ENCODE results near the gene WWOX. TPM values are rescaled to one million over a fixed set of nuclear protein-coding genes. Genes with fewer than 3 reads are reported as not detected.

The WWOX gene
- total and polyA plus RNA-seq, 3 experiments from 2014 or later = 17.2 to 18.6 (median 18.2) TPM

DNA sequence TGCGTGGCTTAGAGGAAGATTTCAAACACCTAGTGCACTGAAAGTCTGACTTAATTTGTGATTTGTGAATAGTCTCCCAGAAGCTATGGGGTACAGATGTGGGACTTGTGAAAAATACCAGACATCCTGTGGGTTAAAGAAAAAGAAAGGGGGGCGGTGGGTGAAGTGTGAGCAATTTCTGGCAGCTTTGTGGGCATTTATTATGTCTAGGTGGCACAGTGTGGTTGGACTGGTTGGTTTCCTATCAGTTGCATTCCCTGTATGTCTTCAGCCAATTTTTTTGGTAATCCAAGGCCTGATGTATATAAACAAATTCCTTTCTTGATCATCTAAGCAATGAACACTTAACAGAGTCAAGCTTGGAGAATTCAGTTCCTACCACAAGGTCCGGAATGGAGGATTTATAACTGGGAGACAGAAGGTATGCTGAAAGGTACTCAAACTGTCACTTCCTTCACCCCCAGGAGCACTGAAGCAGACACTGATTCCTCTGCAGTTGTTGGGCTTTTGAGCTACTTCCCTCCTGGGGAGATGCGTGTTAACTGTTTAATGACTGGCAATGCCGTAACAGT lies 211.6 kb downstream of the WWOX start:
- Histone ChIP-seq H3K9me3 (ENCODE audit: low read length) (no peaks in the 10 kb centered on the region), H3K27ac (ENCODE audit: low read depth, low read length) (no peak overlapping the region), H3K4me3 (ENCODE audit: low read length) (no peak overlapping the region), H3K27me3 (ENCODE audit: insufficient read depth, low read length, poor library complexity, severe bottlenecking) (no peaks in the 10 kb centered on the region), H3K36me3 (ENCODE audit: insufficient read depth, low read length) (no peaks in the 10 kb centered on the region), H3K4me1 (ENCODE audit: insufficient read depth, low read length) (no peaks in the 10 kb centered on the region)
- Mint-ChIP-seq H3K4me3 (no peak overlapping the region), H3K9me3 (no peaks in the 10 kb centered on the region), H3K4me1 (peaks cover 6 to 18% (median 15%) of the 10 kb centered on the region in 3 donors), H3K27me3 (no peaks in the 10 kb centered on the region), H3K27ac (peak overlapping the region in 4 of 8 donors; percentile 6 to 85 (median 35)), H3K36me3 (peaks cover 0 to 13% (median 0%) of the 10 kb centered on the region in 3 donors)
- DNase-seq = no peak
- CTCF ChIA-PET = no interaction called here
- POLR2A ChIA-PET = no interaction called here

DNA sequence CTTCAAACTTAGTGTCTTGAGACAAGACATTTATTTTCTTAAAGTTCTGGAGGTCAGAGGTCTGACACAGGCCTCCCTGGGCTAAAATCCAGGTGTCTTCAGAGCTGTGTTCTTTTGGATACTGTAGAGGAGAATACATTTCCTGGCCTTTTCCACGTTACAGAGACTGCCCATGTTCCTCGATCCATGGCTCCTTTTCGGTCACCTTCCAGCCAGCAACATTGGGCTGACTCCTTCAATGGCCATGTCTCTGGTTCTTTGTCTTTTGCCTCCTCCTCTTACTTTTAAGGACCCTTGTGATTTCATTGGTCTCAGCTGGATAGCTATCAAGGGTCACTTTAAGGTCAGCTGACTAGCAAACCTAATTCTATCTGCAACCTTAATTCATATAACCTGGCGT lies 212.4 kb downstream of the WWOX start:
- Mint-ChIP-seq H3K4me1 (peaks cover 7 to 18% (median 15%) of the 10 kb centered on the region in 3 donors), H3K27me3 (no peaks in the 10 kb centered on the region), H3K36me3 (peaks cover 0 to 10% (median 3%) of the 10 kb centered on the region in 3 donors), H3K27ac (no peak overlapping the region), H3K9me3 (no peaks in the 10 kb centered on the region), H3K4me3 (no peak overlapping the region)
- ChIA-PET CTCF (no interaction called here), POLR2A (no interaction called here)
- no peaks in the 10 kb centered on the region for H3K9me3 ChIP-seq (ENCODE audit: low read length)
- no peak for DNase-seq
- H3K4me3 ChIP-seq (ENCODE audit: low read length) = no peak overlapping the region
- no peak overlapping the region for H3K27ac ChIP-seq (ENCODE audit: low read depth, low read length)
- no peaks in the 10 kb centered on the region for H3K4me1 ChIP-seq (ENCODE audit: insufficient read depth, low read length)
- H3K36me3 ChIP-seq (ENCODE audit: insufficient read depth, low read length) = no peaks in the 10 kb centered on the region
- H3K27me3 ChIP-seq (ENCODE audit: insufficient read depth, low read length, poor library complexity, severe bottlenecking) = no peaks in the 10 kb centered on the region

DNA sequence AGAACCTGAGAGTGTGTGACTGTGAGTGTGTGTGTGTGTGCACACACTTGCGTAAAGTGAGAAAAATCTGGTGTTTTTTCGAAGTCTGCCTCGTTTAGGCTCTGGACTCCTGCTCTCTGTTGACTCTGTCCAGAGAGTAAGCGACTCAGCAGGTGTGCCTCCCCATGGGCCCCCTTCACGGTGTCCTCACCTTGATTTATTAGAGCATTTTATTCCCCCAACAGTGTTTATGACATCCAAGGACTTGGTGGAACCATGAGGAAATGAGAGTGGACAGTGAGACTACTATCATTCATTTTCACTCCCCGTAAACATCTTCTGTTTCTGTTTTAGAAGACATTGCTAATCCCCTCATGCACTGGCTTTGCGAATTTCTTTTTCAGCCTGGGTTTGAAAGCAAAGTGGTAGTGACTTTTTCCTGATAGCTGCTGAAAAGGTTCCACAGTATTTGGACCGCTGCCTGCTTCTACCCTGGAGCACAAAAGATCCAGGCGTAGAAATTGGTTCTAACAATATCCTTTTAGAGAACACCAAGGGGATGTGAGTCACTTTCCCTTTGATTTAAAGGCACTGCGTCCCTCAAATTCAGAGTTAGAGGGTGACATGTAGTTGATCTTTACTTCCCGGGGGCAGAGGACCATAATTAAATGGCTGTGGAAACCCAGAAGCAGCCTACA lies 218.2 kb downstream of the WWOX start:
- Histone ChIP-seq H3K27ac (ENCODE audit: low read depth, low read length) (no peak overlapping the region), H3K4me3 (ENCODE audit: low read length) (no peak overlapping the region), H3K27me3 (ENCODE audit: insufficient read depth, low read length, poor library complexity, severe bottlenecking) (no peaks in the 10 kb centered on the region), H3K4me1 (ENCODE audit: insufficient read depth, low read length) (no peaks in the 10 kb centered on the region), H3K36me3 (ENCODE audit: insufficient read depth, low read length) (no peaks in the 10 kb centered on the region), H3K9me3 (ENCODE audit: low read length) (no peaks in the 10 kb centered on the region)
- Mint-ChIP-seq H3K4me3 (no peak overlapping the region), H3K36me3 (peaks cover 0 to 10% (median 8%) of the 10 kb centered on the region in 3 donors), H3K9me3 (peaks cover 0 to 1% (median 0%) of the 10 kb centered on the region in 5 donors), H3K27me3 (no peaks in the 10 kb centered on the region), H3K4me1 (peaks cover 0 to 3% (median 0%) of the 10 kb centered on the region in 3 donors), H3K27ac (peak overlapping the region in 1 of 8 donors; percentile 71)
- ChIA-PET CTCF (no interaction called here), POLR2A (no interaction called here)
- DNase-seq = no peak

DNA sequence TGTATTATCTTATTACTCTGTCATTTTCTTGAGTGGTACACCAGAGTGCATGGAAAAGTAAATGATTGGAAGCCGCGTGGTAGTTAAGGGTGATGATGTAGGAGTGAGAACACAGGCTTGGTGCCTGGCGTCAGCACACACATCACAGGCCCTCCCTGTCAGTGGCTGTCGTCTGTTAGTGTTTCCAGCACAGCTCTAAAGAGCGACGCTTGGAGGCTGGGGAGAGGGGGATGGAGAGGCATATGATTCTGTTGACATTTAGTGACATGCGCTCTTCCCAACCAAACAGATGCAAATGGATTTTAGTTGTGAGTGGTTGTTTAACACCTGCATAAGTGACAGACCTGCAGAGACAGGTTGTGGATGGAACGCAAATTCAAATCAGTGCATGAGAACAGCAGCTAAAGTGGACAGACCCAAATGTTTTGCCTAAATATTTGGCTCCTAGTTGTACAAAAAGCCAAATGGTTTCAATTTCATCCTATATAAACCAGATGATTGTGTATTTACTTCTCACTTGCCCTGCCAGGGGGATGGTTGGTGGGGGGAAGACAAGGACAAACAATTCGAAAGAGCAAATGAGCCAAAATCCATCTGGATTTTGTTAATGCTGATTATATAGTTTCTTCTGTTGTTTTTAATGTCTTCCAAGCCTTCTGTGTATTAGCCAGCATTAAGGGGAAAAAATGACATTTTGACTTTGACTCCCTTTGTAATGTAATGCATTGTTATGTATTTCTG lies 222.3 kb downstream of the WWOX start:
- CTCF ChIA-PET = no interaction called here
- no peaks in the 10 kb centered on the region for H3K27me3 Mint-ChIP-seq
- POLR2A ChIA-PET = no interaction called here
- H3K4me1 Mint-ChIP-seq = peaks cover 0 to 2% (median 0%) of the 10 kb centered on the region in 3 donors
- no peaks in the 10 kb centered on the region for H3K9me3 ChIP-seq (ENCODE audit: low read length)
- H3K4me3 Mint-ChIP-seq = no peak overlapping the region
- DNase-seq = no peak
- peaks cover 0 to 6% (median 6%) of the 10 kb centered on the region in 3 donors for H3K36me3 Mint-ChIP-seq
- H3K4me3 ChIP-seq (ENCODE audit: low read length) = no peak overlapping the region
- H3K4me1 ChIP-seq (ENCODE audit: insufficient read depth, low read length) = no peaks in the 10 kb centered on the region
- H3K27me3 ChIP-seq (ENCODE audit: insufficient read depth, low read length, poor library complexity, severe bottlenecking) = no peaks in the 10 kb centered on the region
- H3K9me3 Mint-ChIP-seq = peaks cover 0 to 1% (median 0%) of the 10 kb centered on the region in 5 donors
- no peak overlapping the region for H3K27ac ChIP-seq (ENCODE audit: low read depth, low read length)
- no peaks in the 10 kb centered on the region for H3K36me3 ChIP-seq (ENCODE audit: insufficient read depth, low read length)
- no peak overlapping the region for H3K27ac Mint-ChIP-seq

DNA sequence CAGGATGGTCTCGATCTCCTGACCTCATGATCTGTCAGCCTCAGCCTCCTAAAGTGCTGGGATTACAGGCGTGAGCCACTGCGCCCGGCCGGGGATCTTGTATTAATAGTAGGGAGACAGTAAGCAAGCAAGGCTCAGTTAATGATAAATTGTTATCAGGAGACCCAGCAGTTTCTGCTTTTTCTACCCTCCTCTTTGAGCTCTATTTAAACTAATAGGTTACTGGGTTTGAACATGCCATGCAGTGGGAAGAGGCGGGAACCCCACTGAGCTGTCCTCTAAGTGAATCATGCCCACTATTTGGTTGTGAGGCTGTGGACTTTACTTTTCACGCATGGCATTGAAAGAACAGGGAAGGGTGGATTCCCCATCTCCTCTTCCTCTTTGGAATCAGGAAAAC lies 223.9 kb downstream of the WWOX start:
- Mint-ChIP-seq H3K36me3 (peaks cover 0 to 8% (median 4%) of the 10 kb centered on the region in 3 donors), H3K4me1 (no peaks in the 10 kb centered on the region), H3K9me3 (no peaks in the 10 kb centered on the region), H3K27me3 (no peaks in the 10 kb centered on the region), H3K4me3 (no peak overlapping the region), H3K27ac (no peak overlapping the region)
- ChIA-PET CTCF (no interaction called here), POLR2A (no interaction called here)
- H3K4me3 ChIP-seq (ENCODE audit: low read length) = no peak overlapping the region
- no peaks in the 10 kb centered on the region for H3K27me3 ChIP-seq (ENCODE audit: insufficient read depth, low read length, poor library complexity, severe bottlenecking)
- no peak for DNase-seq
- H3K27ac ChIP-seq (ENCODE audit: low read depth, low read length) = no peak overlapping the region
- no peaks in the 10 kb centered on the region for H3K36me3 ChIP-seq (ENCODE audit: insufficient read depth, low read length)
- H3K4me1 ChIP-seq (ENCODE audit: insufficient read depth, low read length) = no peaks in the 10 kb centered on the region
- no peaks in the 10 kb centered on the region for H3K9me3 ChIP-seq (ENCODE audit: low read length)

DNA sequence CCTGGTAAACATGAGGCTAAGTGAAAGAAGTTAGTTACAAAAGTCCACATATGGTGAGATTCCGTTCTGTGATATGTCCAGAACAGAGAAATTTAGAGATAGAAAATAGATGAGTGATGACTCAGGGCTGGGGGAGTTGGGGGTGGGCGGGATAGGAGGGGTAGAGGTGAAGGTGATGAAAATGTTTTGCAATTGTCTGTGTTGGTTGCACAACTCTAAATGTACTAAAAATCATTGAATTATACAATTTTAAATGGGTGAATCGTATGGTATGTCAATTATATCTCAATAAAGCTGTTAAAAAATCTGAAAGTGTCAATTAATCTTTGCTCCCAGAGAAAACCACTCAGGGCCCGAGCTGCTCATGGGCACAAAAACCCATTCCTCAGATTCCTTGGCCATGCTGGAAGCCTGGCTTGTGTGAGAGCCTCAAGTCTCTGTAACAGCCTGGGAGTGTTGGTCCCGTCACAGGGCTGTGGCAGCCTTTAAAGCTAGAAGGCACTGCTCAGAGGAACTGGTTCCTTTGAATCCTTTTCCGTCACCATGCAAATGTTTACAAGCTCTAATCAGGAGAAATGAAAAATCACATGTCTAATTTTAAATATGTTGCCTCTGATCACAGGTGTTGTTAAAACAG lies 225.3 kb downstream of the WWOX start:
- H3K4me3 ChIP-seq (ENCODE audit: low read length) = no peak overlapping the region
- POLR2A ChIA-PET = no interaction called here
- CTCF ChIA-PET = no interaction called here

DNA sequence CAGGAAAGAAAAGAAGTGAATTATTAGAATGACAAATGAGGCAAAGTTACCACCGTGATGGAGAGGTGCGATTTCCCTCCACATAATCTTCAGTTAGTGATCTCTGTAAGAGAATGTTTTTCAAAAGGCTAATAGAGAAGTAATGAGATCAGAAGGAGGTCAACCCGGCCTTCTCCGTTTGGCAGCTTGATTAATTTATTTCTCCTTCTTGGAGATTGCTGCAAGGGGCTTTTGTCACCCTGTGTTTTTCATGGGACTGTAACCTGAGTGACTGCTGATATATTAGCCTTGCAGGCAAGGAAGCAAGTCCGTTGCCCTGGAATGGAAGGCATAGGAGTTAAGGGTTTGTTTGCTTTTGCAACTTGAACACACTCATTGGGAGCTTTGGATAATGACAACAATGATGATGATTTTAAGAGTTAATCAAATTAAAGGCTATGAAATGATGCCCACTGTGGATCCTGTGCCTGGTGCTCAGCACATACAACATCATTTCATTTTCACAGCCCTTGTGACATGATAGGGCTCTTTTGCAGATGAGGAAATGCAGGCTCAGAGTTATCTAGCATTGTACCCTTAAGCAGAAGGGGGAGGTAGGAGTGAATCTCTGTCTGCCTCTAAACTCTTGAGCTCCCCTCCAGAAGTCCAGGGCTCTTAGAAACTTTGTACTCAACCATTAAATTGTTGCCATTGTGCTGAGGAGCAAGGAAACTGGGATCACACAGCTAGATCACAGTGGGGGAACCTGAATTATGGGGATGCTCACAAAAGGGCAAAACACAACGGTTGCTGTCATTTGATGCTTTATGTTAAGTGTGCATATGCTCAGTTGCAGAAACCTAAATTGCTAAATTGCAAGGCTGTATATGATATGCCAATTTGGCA lies 226.3 kb downstream of the WWOX start:
- H3K27ac Mint-ChIP-seq = peak overlapping the region in 1 of 8 donors; percentile 33
- H3K4me3 Mint-ChIP-seq = no peak overlapping the region
- H3K4me1 Mint-ChIP-seq = no peaks in the 10 kb centered on the region
- Histone ChIP-seq H3K36me3 (ENCODE audit: insufficient read depth, low read length) (no peaks in the 10 kb centered on the region), H3K9me3 (ENCODE audit: low read length) (no peaks in the 10 kb centered on the region), H3K27me3 (ENCODE audit: insufficient read depth, low read length, poor library complexity, severe bottlenecking) (no peaks in the 10 kb centered on the region), H3K4me1 (ENCODE audit: insufficient read depth, low read length) (no peaks in the 10 kb centered on the region), H3K4me3 (ENCODE audit: low read length) (no peak overlapping the region), H3K27ac (ENCODE audit: low read depth, low read length) (no peak overlapping the region)
- DNase-seq = no peak
- no peaks in the 10 kb centered on the region for H3K9me3 Mint-ChIP-seq
- peaks cover 0 to 6% (median 0%) of the 10 kb centered on the region in 3 donors for H3K36me3 Mint-ChIP-seq
- ChIA-PET CTCF (no interaction called here), POLR2A (no interaction called here)
- no peaks in the 10 kb centered on the region for H3K27me3 Mint-ChIP-seq

More for the DNA sequence above, 225.3 kb downstream of the WWOX start:
- H3K4me1 ChIP-seq (ENCODE audit: insufficient read depth, low read length) = no peaks in the 10 kb centered on the region
- H3K4me3 Mint-ChIP-seq = no peak overlapping the region
- H3K4me1 Mint-ChIP-seq = no peaks in the 10 kb centered on the region
- no peaks in the 10 kb centered on the region for H3K9me3 Mint-ChIP-seq
- no peak for DNase-seq
- peaks cover 0 to 8% (median 1%) of the 10 kb centered on the region in 3 donors for H3K36me3 Mint-ChIP-seq
- peak overlapping the region in 1 of 8 donors; percentile 15 for H3K27ac Mint-ChIP-seq
- no peaks in the 10 kb centered on the region for H3K9me3 ChIP-seq (ENCODE audit: low read length)
- no peaks in the 10 kb centered on the region for H3K36me3 ChIP-seq (ENCODE audit: insufficient read depth, low read length)
- H3K27ac ChIP-seq (ENCODE audit: low read depth, low read length) = no peak overlapping the region
- no peaks in the 10 kb centered on the region for H3K27me3 ChIP-seq (ENCODE audit: insufficient read depth, low read length, poor library complexity, severe bottlenecking)
- H3K27me3 Mint-ChIP-seq = no peaks in the 10 kb centered on the region
